ENCODE measurements around the gene MAJIN. TPM values are rescaled to one million over a fixed set of nuclear protein-coding genes. Genes with fewer than 3 reads are reported as not detected.

MAJIN gene
- total and polyA plus RNA-seq, 7 donors: 0.25 TPM; not detected in 6

- H3K27ac ChIP-seq: no peak overlapping the region
- no peak overlapping the region for H3K4me3 ChIP-seq
- H3K27me3 ChIP-seq: no peaks in the 10 kb centered on the region
- no peaks in the 10 kb centered on the region for H3K9me3 ChIP-seq
- no peak for DNase-seq
- no peaks in the 10 kb centered on the region for H3K36me3 ChIP-seq
- intact Hi-C loops (cut with DNase I): no loop called here
- H3K4me1 ChIP-seq: no peaks in the 10 kb centered on the region
- TF ChIP-seq POLR2AphosphoS5 (IDR thresholded peaks at IDR 0.05) (no peak), POLR2A (IDR thresholded peaks at IDR 0.05) (no peak)
- WGBS, 2 donors: 76 to 79% methylated on average over 5 of the region's 5 CpGs
Observed at GRCh38 chr11:65002706-65003105, 30.8 kb upstream of the MAJIN start.

DNA sequence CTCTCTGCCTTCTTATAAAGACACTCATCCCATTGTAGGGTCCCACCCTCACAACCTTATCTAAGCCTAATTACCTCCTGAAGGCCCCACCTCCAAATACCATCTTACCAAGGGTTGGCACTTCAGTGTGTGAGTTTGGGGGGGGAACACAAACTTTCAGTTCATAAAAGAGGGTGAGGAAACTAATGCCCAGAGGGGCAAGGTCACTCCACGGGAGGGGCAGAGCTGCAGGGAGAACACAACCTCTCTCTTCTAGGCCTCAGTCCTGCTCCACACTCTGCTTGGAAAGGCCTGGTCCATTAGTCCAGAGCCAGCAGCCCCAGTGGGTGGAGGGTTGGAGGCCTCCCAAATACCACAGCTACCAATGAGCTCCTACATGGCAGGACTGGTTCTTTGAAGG is 27.6 kb upstream of the MAJIN start:
- no peak overlapping the region for H3K4me3 ChIP-seq
- intact Hi-C loops (cut with DNase I): loop anchor here (5.0 kb wide), 1 partner anchor 47 kb away; no protein-coding TSS in a partner anchor
- no peaks in the 10 kb centered on the region for H3K9me3 ChIP-seq
- TF ChIP-seq CTCF (IDR thresholded peaks at IDR 0.05): no peak
- no peak for TF ChIP-seq EP300 (IDR thresholded peaks at IDR 0.05)
- no peak for TF ChIP-seq POLR2AphosphoS5 (IDR thresholded peaks at IDR 0.05)
- no peak for TF ChIP-seq POLR2A (IDR thresholded peaks at IDR 0.05)
- H3K36me3 ChIP-seq: no peaks in the 10 kb centered on the region
- no peak overlapping the region for H3K27ac ChIP-seq
- 15 to 74% methylated on average over 1 of the region's 1 CpG for WGBS, 2 donors
- peaks cover 0 to 26% (median 17%) of the 10 kb centered on the region in 4 donors for H3K4me1 ChIP-seq
- DNase-seq: no peak
- no peaks in the 10 kb centered on the region for H3K27me3 ChIP-seq

DNA sequence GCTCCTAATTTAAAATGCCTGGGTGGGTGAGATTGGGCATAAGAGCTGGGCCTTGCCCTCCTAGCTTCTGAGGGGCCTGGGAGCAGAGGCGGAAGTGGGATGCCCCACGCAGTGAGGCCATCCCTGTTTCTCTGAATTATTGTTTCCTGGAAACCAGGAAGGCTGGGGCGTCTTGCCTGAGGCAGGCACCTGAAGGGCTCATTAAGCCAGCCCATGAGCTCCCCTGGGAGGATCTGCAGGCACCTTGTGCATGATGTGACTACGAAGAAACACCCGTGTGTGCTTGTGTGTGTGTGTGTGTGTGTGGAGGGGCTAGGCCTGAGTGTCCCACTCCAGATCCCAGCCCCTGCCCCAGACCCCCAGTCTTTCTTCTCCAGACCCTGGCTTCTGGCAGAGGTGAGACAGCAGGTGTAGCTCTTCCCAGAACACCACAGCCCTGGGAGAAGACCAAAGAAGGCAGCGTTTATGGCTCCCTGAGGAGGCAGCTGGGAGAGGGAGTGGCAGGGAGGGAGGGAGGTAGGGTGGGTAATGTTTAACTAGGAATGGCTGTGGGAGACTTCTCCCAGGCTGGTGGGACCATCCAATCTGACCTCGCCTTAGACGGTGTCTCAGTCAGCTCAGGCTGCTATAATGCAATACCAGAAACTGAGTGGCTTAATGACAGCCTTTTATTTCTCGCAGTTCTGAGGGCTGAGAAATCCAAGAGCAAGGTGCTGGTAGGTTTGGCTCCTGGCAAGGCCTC is 27.0 kb upstream of the MAJIN start:
- intact Hi-C loops (cut with DNase I): loop anchor here (5.0 kb wide), 1 partner anchor 47 kb away; no protein-coding TSS in a partner anchor
- Histone ChIP-seq H3K27me3 (no peaks in the 10 kb centered on the region), H3K36me3 (no peaks in the 10 kb centered on the region), H3K27ac (no peak overlapping the region), H3K4me3 (no peak overlapping the region), H3K9me3 (no peaks in the 10 kb centered on the region), H3K4me1 (peaks cover 0 to 26% (median 17%) of the 10 kb centered on the region in 4 donors)
- TF ChIP-seq CTCF (IDR thresholded peaks at IDR 0.05): no peak
- TF ChIP-seq EP300 (IDR thresholded peaks at IDR 0.05): no peak
- TF ChIP-seq POLR2AphosphoS5 (IDR thresholded peaks at IDR 0.05): no peak
- no peak for TF ChIP-seq POLR2A (IDR thresholded peaks at IDR 0.05)
- 13 to 55% methylated on average over 9 of the region's 9 CpGs for WGBS, 2 donors
- no peak for DNase-seq

- Histone ChIP-seq H3K4me3 (no peak overlapping the region), H3K9me3 (no peaks in the 10 kb centered on the region), H3K36me3 (no peaks in the 10 kb centered on the region), H3K27ac (no peak overlapping the region), H3K4me1 (peaks cover 0 to 26% (median 17%) of the 10 kb centered on the region in 4 donors), H3K27me3 (no peaks in the 10 kb centered on the region)
- DNase-seq: no peak
- intact Hi-C loops (cut with DNase I): loop anchor here (5.0 kb wide), 1 partner anchor 46 kb away; no protein-coding TSS in a partner anchor
- TF ChIP-seq EP300 (IDR thresholded peaks at IDR 0.05): no peak
- no peak for TF ChIP-seq POLR2A (IDR thresholded peaks at IDR 0.05)
- TF ChIP-seq CTCF (IDR thresholded peaks at IDR 0.05): no peak
- no peak for TF ChIP-seq POLR2AphosphoS5 (IDR thresholded peaks at IDR 0.05)
- WGBS, 2 donors: 39 to 84% methylated on average over 1 of the region's 1 CpG
Observed at GRCh38 chr11:64998141-64998540, 26.2 kb upstream of the MAJIN start.

DNA sequence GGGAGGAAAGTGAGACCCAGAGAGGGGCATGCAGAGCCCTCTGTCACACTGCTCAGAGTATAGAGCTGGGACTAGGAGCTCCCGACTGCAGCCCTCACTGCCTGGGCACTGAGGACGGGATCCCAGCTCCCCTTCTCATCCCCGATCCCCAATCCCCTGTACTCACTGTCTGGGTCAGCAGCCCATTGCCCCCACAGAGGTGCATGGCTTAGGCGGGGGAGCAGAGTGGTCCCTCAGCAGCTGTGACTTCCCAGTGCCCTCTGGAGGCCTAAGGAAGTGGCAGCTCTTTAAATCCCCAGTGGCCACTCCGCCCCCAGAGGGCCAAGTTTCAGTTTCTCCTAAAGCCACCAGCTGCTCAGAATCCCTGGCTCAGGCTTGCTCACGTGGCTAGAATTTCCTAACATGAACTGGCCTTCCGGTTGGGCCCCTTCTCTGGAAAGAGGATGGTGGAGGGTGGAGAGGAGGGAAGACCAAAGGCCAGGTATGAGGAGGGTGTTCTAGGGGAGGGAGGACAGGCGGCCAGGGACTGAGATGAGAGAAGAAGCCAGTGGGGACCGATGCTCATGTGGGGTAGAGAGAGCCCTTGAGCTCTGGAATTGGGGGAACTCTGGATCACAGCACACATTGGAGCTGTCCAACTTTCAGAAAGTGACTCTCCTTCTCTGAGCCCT is 24.9 kb upstream of the MAJIN start, which contains the start of gene BATF2:
Gene BATF2, minus strand, starts transcription at position 262 of the 671 bp plus-strand sequence. Its CDS starts 57 bp downstream, at position 205.
- Histone ChIP-seq H3K27ac (peak within 1 kb of the TSS; percentile 53 to 81 (median 76)), H3K9me3 (no peaks in the 10 kb centered on the region), H3K36me3 (no peaks in the 10 kb centered on the region), H3K4me3 (peak within 1 kb of the TSS; percentile 31 to 55 (median 50)), H3K27me3 (no peaks in the 10 kb centered on the region), H3K4me1 (peaks cover 0 to 26% (median 17%) of the 10 kb centered on the region in 4 donors)
- 10 to 18% methylated on average over 9 of the region's 9 CpGs for WGBS, 2 donors
- TF ChIP-seq CTCF (IDR thresholded peaks at IDR 0.05) (peak; percentile 49 to 67 (median 58)), POLR2A (IDR thresholded peaks at IDR 0.05) (peak in 1 of 2 donors; percentile 74), EP300 (IDR thresholded peaks at IDR 0.05) (no peak), POLR2AphosphoS5 (IDR thresholded peaks at IDR 0.05) (peak; percentile 54 to 78 (median 64))
- peak; percentile 92 for DNase-seq
- intact Hi-C loops (cut with DNase I): loop anchor here (2.0 to 5.0 kb wide), 3 partner anchors 45 to 150 kb away; partner anchors contain the start of gene PPP2R5B
